Measurements from ENCODE around the gene SLC24A3.

The SLC24A3 gene

GRCh38 chr20:19244291-19244690 is 31.8 kb downstream of the SLC24A3 start:
- no peak for DNase-seq

- no peak for DNase-seq
Measured at GRCh38 chr20:19249106-19249879, 36.9 kb downstream of the SLC24A3 start.

GRCh38 chr20:19250346-19250745 is 37.9 kb downstream of the SLC24A3 start:
- DNase-seq: no peak

- no peak for DNase-seq
Measured at GRCh38 chr20:19251506-19251905, 39.1 kb downstream of the SLC24A3 start.

GRCh38 chr20:19251958-19252357 is 39.5 kb downstream of the SLC24A3 start:
- DNase-seq: no peak

GRCh38 chr20:19252451-19253120 is 40.1 kb downstream of the SLC24A3 start:
- DNase-seq: no peak

- no peak for DNase-seq
Measured at GRCh38 chr20:19253316-19253715, 40.9 kb downstream of the SLC24A3 start.

GRCh38 chr20:19253916-19254820 is 41.7 kb downstream of the SLC24A3 start:
- no peak for DNase-seq

- no peak for DNase-seq
Measured at GRCh38 chr20:19254956-19255355, 42.5 kb downstream of the SLC24A3 start.

- no peak for DNase-seq
Measured at GRCh38 chr20:19256085-19256484, 43.6 kb downstream of the SLC24A3 start.

- no peak for DNase-seq
Measured at GRCh38 chr20:19256906-19257595, 44.6 kb downstream of the SLC24A3 start.

GRCh38 chr20:19257865-19258264 is 45.4 kb downstream of the SLC24A3 start:
- DNase-seq: no peak

GRCh38 chr20:19259141-19259591 is 46.7 kb downstream of the SLC24A3 start:
- DNase-seq: no peak

- no peak for DNase-seq
Measured at GRCh38 chr20:19260412-19261090, 48.1 kb downstream of the SLC24A3 start.

GRCh38 chr20:19264191-19264590 is 51.7 kb downstream of the SLC24A3 start:
- DNase-seq: no peak

GRCh38 chr20:19265646-19266374 is 53.4 kb downstream of the SLC24A3 start:
- no peak for DNase-seq

GRCh38 chr20:19268426-19268825 is 56.0 kb downstream of the SLC24A3 start:
- no peak for DNase-seq

GRCh38 chr20:19269737-19270340 is 57.4 kb downstream of the SLC24A3 start:
- no peak for DNase-seq

- DNase-seq: no peak
Measured at GRCh38 chr20:19271879-19272651, 59.6 kb downstream of the SLC24A3 start.

All from cortex of kidney (tissue), 1 donor.